ENCODE data around the gene HDAC4.

The HDAC4 gene

DNA sequence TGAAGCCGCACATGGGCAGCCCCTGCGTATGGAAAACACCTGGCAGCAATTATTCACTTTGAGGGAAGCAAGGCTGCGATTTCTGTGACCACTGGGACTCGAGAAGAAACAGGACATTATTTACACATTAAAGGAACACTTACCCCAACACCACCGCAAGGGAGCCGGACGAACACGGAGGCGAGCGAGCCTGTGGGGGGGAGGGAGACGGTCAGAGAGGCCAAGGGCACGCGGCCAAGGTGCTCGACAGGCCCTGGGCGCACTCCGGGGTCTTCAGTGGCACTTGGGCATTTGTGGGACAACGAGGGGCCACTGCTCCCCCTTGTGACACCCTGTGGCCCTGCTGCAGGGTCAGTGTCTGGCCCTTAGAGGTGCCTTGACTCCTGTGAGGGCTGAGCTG lies 306.0 kb downstream of the HDAC4 start:
- in situ Hi-C loops (cut with MboI; ENCODE audit: low sequenced_read_pairs, unreplicated experiment): no loop called here
- no peak for DNase-seq (ENCODE audit: low spot score)

GRCh38 chr2:239093952-239094351 lies 306.9 kb downstream of the HDAC4 start:
- in situ Hi-C loops (cut with MboI; ENCODE audit: low sequenced_read_pairs, unreplicated experiment): no loop called here
- no peak for TF ChIP-seq CTCF (IDR thresholded peaks at IDR 0.05; ENCODE audit: borderline replicate concordance, control extremely low read depth, extremely low read depth, insufficient read depth, missing control alignments)
- DNase-seq (ENCODE audit: low spot score): no peak

More for the DNA sequence above, 306.0 kb downstream of the HDAC4 start:
- no peak for TF ChIP-seq CTCF (IDR thresholded peaks at IDR 0.05; ENCODE audit: borderline replicate concordance, control extremely low read depth, extremely low read depth, insufficient read depth, missing control alignments)

DNA sequence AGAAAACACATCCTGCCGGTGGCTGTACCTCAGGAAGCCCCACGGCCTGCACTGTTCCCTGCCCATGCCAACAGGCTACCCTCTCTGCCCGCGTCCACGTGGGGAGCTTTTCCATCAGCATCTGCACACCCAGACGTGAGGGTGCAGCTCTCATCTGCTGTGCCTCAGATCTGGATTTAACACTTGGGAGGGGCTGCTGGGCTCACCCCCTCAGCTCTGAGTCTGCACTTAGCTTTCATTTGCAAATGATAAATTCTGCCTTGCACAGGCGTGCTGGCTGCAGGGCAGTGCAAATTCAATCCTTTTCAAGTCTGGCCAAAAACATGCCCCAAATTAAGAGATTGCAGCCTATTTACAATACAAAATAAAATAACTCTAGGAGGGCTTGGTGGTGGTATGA lies 307.3 kb downstream of the HDAC4 start:
- in situ Hi-C loops (cut with MboI; ENCODE audit: low sequenced_read_pairs, unreplicated experiment): no loop called here
- no peak for DNase-seq (ENCODE audit: low spot score)
- TF ChIP-seq CTCF (IDR thresholded peaks at IDR 0.05; ENCODE audit: borderline replicate concordance, control extremely low read depth, extremely low read depth, insufficient read depth, missing control alignments): no peak

DNA sequence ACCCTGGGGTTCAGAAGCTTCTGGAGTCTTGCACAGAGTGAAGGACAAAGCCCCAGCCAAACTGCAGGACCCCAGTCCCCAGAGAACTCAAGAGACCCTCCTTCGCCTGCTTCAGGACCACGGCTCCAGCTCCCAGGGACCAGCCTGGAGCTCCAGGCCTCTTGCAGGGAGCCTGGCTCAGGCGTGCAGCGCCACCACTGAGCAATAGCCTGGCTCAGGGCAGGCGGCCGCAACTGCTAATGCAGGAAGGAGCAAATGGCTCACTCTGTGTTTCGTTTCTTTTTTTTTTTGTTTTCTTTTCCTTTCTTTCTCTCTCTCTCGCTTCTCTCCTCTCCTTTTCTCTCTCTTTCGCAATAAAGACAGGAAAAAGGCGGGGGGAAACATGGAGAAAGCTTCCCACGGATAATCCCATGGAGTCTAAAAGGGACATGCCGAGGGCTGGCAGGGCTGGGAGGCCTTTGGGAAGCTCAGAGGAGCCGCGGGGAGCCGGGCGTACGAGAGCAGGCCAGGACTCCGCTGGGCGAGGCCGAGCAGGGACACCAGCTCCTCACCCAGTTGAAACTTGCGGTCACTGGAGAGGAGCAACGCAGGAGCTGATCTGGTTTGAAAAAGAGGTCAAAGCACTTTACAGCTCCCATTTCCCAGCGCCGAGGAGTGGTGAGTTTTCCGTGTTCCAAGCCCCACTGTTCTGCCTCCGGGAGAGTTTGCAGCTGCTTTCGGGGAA lies 308.1 kb downstream of the HDAC4 start:
- in situ Hi-C loops (cut with MboI; ENCODE audit: low sequenced_read_pairs, unreplicated experiment): no loop called here
- DNase-seq (ENCODE audit: low spot score): no peak
- no peak for TF ChIP-seq CTCF (IDR thresholded peaks at IDR 0.05; ENCODE audit: borderline replicate concordance, control extremely low read depth, extremely low read depth, insufficient read depth, missing control alignments)

GRCh38 chr2:239089884-239090283 lies 310.9 kb downstream of the HDAC4 start:
- in situ Hi-C loops (cut with MboI; ENCODE audit: low sequenced_read_pairs, unreplicated experiment): no loop called here
- TF ChIP-seq CTCF (IDR thresholded peaks at IDR 0.05; ENCODE audit: borderline replicate concordance, control extremely low read depth, extremely low read depth, insufficient read depth, missing control alignments): no peak

GRCh38 chr2:239087046-239087710 lies 313.6 kb downstream of the HDAC4 start:
- no peak for DNase-seq (ENCODE audit: low spot score)
- no peak for TF ChIP-seq CTCF (IDR thresholded peaks at IDR 0.05; ENCODE audit: borderline replicate concordance, control extremely low read depth, extremely low read depth, insufficient read depth, missing control alignments)
- in situ Hi-C loops (cut with MboI; ENCODE audit: low sequenced_read_pairs, unreplicated experiment): no loop called here

More at GRCh38 chr2:239089884-239090283, 310.9 kb downstream of the HDAC4 start:
- DNase-seq (ENCODE audit: low spot score): no peak

Measured in GM13976 (cell line).